Tibial nerve (tissue), 4 donors: ENCODE measurements around the gene TCP11L2. TPM values are rescaled to one million over a fixed set of nuclear protein-coding genes. Genes with fewer than 3 reads are reported as not detected.

Source experiments
- DNase-seq, 2 donors: peaks; one replicate each; pipeline ENCODE4 v3.0.0-alpha.2; 2019; ENCODE audit warnings: low spot score in 2 of 2
- H3K27ac ChIP-seq, 4 donors: fragments of 200-600 bp; sonication (generic) in 3 of 4; one replicate each; pipeline ENCODE4 v1.5.1; 2017 to 2019; ENCODE audit warnings: mild to moderate bottlenecking in 1 of 4
- H3K27me3 ChIP-seq, 2 donors: fragments of 200-600 bp; sonication (generic) in 1 of 2; one replicate each; pipeline versions ENCODE4 v1.5.1 to v1.6.0; 2017 to 2019
- H3K36me3 ChIP-seq, 3 donors: fragments of 200-600 bp; sonication (generic); one replicate each; pipeline ENCODE4 v1.5.1; 2018 to 2019
- H3K4me1 ChIP-seq, 4 donors: fragments of 200-600 bp; sonication (generic) in 3 of 4; one replicate each; pipeline ENCODE4 v1.5.1; 2017 to 2019
- H3K4me3 ChIP-seq, 4 donors: fragments of 200-600 bp; sonication (generic) in 3 of 4; one replicate each; pipeline ENCODE4 v1.5.1; 2017 to 2019; ENCODE audit warnings: mild to moderate bottlenecking in 1 of 4, moderate library complexity in 1 of 4
- H3K9me3 ChIP-seq, 4 donors: fragments of 200-600 bp; sonication (generic) in 3 of 4; one replicate each; pipeline ENCODE4 v1.5.1; 2017 to 2019
- EP300 ChIP-seq, 2 donors: sonication (generic); formaldehyde crosslinking; IDR thresholded peaks; one replicate each; pipeline ENCODE4 v1.6.1; 2017; ENCODE audit warnings: antibody characterized with exemption in 2 of 2, mild to moderate bottlenecking in 1 of 2
- POLR2A ChIP-seq, 2 donors: fragments of 450-650 bp; IDR thresholded peaks; one replicate each; pipeline ENCODE4 v1.6.1; 2017; ENCODE audit warnings: antibody characterized with exemption in 2 of 2, mild to moderate bottlenecking in 2 of 2, moderate library complexity in 2 of 2
- WGBS, 2 donors: methylation state at CpG; one replicate each; pipeline ENCODE4 v1.1.5; 2018; 5-methylcytosine and 5-hydroxymethylcytosine counted together
- total RNA-seq, 4 donors: library from RNA; depleted of rRNA; stranded (reverse); fragments of >200 nt; gene quantifications; one replicate each; pipeline ENCODE4 v1.1.0, GENCODE V29; 2016
- TF ChIP-seq, protein P1 (sequence below), 5 experiments: fragments of 200-600 bp in 3 of 5; fragments of 450-650 bp in 2 of 5; sonication (generic) in 3 of 5; IDR thresholded peaks; one replicate each; pipeline ENCODE4 v1.5.1; 2016 to 2019; ENCODE audit warnings: antibody characterized with exemption in 5 of 5, mild to moderate bottlenecking in 3 of 5, moderate library complexity in 2 of 5

Gene TCP11L2
- total RNA-seq, 4 donors from 2014 or later: 21.6 to 34.9 (median 29.8) TPM

DNA sequence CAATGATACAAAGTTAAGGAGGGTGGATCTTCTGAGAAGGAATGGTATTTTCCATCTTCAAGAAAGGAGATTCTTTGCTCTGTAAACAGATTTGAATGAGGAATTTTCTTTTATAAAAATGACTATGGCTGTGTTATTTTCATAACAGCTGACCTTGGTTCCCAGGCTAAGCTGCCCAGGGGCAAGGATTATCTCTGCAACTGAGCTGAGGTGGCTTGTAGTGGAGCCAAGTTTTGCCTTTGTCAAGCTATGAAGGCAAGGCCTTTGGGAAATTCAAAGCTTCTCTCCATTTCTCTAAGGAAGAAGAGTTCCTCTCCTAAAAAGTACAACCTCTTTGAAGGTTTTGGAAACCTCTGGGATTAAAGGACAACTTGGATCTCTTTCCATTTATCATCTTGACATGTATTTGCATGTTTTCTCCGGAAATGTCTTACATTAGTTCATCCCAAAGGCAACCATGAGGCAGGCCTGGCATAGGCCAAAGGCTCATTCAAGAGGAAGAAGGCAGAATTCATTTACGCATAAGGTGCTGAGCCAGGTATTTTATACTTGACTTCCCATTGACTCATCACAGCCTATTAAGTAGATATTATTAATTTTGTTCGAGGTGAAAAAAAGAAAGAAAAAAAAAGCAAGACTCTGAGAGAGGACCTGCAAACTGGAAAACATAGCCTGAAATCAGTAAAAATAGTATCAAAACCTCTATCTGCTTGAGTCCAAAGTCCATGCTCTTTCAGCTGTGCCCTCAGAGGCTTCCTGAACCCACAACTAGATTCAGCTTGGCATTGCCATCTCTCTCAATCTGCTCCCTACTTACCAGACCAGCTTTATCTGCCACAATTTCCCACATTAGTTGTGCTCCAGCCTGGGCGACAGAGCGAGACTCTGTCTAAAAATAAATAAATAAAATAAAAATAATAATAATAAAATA is 30.7 kb upstream of the TCP11L2 start:
- 86 to 88% methylated on average over 5 of the region's 5 CpGs for WGBS, 2 donors
- no peak for DNase-seq

DNA sequence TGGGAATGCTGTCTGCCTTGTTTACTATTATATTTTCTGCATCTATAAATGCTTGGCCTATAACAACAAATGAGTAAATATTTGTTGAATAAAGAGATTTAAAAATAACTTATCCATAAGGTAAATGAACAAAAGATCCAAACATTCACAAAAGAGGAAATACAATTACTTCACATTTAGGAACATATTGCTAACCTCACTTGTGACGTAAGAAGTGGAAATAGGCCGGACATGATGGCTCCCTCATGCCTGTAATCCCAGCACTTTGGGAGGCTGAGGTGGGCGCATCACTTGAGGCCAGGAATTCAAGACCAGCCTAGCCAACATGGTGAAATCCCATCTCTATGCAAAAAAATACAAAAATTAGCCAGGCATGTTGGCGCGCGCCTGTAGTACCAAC is 29.0 kb upstream of the TCP11L2 start:
- 96 to 97% methylated on average over 6 of the region's 6 CpGs for WGBS, 2 donors

More for the DNA sequence above, 30.7 kb upstream of the TCP11L2 start:
- no peaks in the 10 kb centered on the region for H3K9me3 ChIP-seq
- no peaks in the 10 kb centered on the region for H3K36me3 ChIP-seq
- H3K4me3 ChIP-seq: no peak overlapping the region
- H3K27me3 ChIP-seq: no peaks in the 10 kb centered on the region
- TF ChIP-seq, protein P1, sequence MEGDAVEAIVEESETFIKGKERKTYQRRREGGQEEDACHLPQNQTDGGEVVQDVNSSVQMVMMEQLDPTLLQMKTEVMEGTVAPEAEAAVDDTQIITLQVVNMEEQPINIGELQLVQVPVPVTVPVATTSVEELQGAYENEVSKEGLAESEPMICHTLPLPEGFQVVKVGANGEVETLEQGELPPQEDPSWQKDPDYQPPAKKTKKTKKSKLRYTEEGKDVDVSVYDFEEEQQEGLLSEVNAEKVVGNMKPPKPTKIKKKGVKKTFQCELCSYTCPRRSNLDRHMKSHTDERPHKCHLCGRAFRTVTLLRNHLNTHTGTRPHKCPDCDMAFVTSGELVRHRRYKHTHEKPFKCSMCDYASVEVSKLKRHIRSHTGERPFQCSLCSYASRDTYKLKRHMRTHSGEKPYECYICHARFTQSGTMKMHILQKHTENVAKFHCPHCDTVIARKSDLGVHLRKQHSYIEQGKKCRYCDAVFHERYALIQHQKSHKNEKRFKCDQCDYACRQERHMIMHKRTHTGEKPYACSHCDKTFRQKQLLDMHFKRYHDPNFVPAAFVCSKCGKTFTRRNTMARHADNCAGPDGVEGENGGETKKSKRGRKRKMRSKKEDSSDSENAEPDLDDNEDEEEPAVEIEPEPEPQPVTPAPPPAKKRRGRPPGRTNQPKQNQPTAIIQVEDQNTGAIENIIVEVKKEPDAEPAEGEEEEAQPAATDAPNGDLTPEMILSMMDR (IDR thresholded peaks at IDR 0.05): no peak
- TF ChIP-seq POLR2A (IDR thresholded peaks at IDR 0.05): no peak
- TF ChIP-seq EP300 (IDR thresholded peaks at IDR 0.05): no peak
- H3K4me1 ChIP-seq: peaks cover 0 to 5% (median 0%) of the 10 kb centered on the region in 4 donors
- no peak overlapping the region for H3K27ac ChIP-seq

GRCh38 chr12:106274012-106274411 is 28.5 kb upstream of the TCP11L2 start:
- WGBS, 2 donors: 86 to 91% methylated on average over 6 of the region's 6 CpGs
- peaks cover 0 to 5% (median 0%) of the 10 kb centered on the region in 4 donors for H3K4me1 ChIP-seq
- H3K4me3 ChIP-seq: no peak overlapping the region
- H3K36me3 ChIP-seq: no peaks in the 10 kb centered on the region
- no peaks in the 10 kb centered on the region for H3K9me3 ChIP-seq
- H3K27me3 ChIP-seq: no peaks in the 10 kb centered on the region
- H3K27ac ChIP-seq: peak overlapping the region in 1 of 4 donors; percentile 36
- TF ChIP-seq POLR2A (IDR thresholded peaks at IDR 0.05) (no peak), EP300 (IDR thresholded peaks at IDR 0.05) (no peak)
- TF ChIP-seq, protein P1 (IDR thresholded peaks at IDR 0.05): no peak
- DNase-seq: no peak

More for the DNA sequence above, 29.0 kb upstream of the TCP11L2 start:
- no peak overlapping the region for H3K27ac ChIP-seq
- H3K9me3 ChIP-seq: no peaks in the 10 kb centered on the region
- H3K4me1 ChIP-seq: peaks cover 0 to 5% (median 0%) of the 10 kb centered on the region in 4 donors
- no peaks in the 10 kb centered on the region for H3K36me3 ChIP-seq
- H3K27me3 ChIP-seq: no peaks in the 10 kb centered on the region
- TF ChIP-seq EP300 (IDR thresholded peaks at IDR 0.05) (no peak), POLR2A (IDR thresholded peaks at IDR 0.05) (no peak)
- TF ChIP-seq, protein P1 (IDR thresholded peaks at IDR 0.05): no peak
- H3K4me3 ChIP-seq: no peak overlapping the region
- DNase-seq: no peak

DNA sequence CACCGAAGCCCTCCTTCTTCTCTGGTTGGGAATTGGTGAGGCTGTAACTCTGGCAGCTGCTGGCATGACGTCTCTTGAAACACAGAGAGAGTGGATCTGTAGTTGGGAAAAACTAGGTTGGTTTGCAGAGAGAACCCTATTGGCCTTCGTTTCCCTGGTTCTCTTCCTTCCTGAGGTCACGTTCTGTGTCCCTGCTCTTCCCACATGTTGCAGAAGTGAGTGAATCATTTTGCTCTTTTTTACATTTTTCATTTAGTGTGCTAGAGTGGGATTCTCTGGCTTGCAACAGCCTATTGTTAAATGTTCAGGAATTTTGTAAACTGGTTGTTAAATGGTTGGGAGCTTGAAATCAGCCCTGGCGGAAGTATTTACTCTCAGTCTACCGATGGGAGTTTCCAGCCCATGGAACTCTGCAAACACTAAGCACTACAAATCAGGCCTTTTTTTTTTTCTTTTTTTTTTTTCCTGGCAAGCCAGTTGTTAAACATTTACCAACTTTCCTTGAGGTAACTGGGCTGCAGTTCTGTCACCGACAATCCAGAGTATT is 27.9 kb upstream of the TCP11L2 start:
- H3K36me3 ChIP-seq: no peaks in the 10 kb centered on the region
- H3K9me3 ChIP-seq: no peaks in the 10 kb centered on the region
- H3K4me1 ChIP-seq: peaks cover 0 to 5% (median 0%) of the 10 kb centered on the region in 4 donors
- peak overlapping the region in 1 of 4 donors; percentile 36 for H3K27ac ChIP-seq
- TF ChIP-seq EP300 (IDR thresholded peaks at IDR 0.05) (no peak), POLR2A (IDR thresholded peaks at IDR 0.05) (no peak)
- TF ChIP-seq, protein P1 (IDR thresholded peaks at IDR 0.05): no peak
- no peak for DNase-seq
- WGBS, 2 donors: 56 to 66% methylated on average over 7 of the region's 7 CpGs
- H3K27me3 ChIP-seq: no peaks in the 10 kb centered on the region
- no peak overlapping the region for H3K4me3 ChIP-seq

DNA sequence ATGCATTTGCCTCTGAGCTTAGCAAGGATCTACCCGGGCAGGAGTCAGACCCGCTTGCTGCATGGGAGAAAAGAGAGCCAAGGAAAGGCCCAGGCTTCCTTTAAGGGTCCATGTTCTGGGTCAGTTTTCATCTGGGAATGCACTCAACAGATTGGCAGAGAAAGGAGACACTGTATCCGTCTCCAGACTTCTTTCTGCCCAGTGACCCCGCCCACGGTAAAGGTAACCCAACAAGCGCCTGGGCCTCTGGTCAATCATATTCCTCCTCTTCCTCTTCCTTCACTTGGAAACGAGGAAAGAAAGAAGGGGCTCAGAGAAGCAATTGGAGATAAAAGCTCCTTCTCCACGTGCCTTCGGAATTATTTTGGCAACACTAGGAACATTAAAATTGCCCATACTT is 27.1 kb upstream of the TCP11L2 start:
- Histone ChIP-seq H3K4me3 (no peak overlapping the region), H3K27me3 (no peaks in the 10 kb centered on the region), H3K27ac (no peak overlapping the region), H3K9me3 (no peaks in the 10 kb centered on the region), H3K36me3 (no peaks in the 10 kb centered on the region), H3K4me1 (peaks cover 0 to 5% (median 0%) of the 10 kb centered on the region in 4 donors)
- WGBS, 2 donors: 65 to 70% methylated on average over 9 of the region's 9 CpGs
- DNase-seq: no peak
- TF ChIP-seq EP300 (IDR thresholded peaks at IDR 0.05): no peak
- TF ChIP-seq POLR2A (IDR thresholded peaks at IDR 0.05): no peak
- TF ChIP-seq, protein P1 (IDR thresholded peaks at IDR 0.05): no peak
